SK-N-SH treated with all-trans-retinoic acid at 6 μM for 48 hours (cell line): ENCODE measurements around the gene UCHL1.

Experiments used
- ARNTL ChIP-seq: fragments of 450-650 bp; formaldehyde crosslinking; IDR thresholded peaks from 2 replicates; pipeline ENCODE4 v1.5.0; 2020; ENCODE audit warnings: low read depth, mild to moderate bottlenecking, moderate library complexity, borderline replicate concordance
- ESRRG ChIP-seq: fragments of 250-450 bp; sonication (Bioruptor Pico); IDR thresholded peaks from 2 replicates; pipeline ENCODE4 v1.6.1; 2021; ENCODE audit warnings: mild to moderate bottlenecking
- GLIS3 ChIP-seq: fragments of 250-450 bp; sonication (Bioruptor Pico); IDR thresholded peaks from 2 replicates; pipeline ENCODE4 v1.5.0; 2020; ENCODE audit warnings: mild to moderate bottlenecking, moderate library complexity
- ISL1 ChIP-seq: fragments of 250-450 bp; sonication (Bioruptor Pico); IDR thresholded peaks from 2 replicates; pipeline ENCODE4 v2.1.2; 2022; ENCODE audit warnings: mild to moderate bottlenecking, moderate library complexity
- PPARA ChIP-seq: fragments of 250-450 bp; sonication (Bioruptor Pico); IDR thresholded peaks from 2 replicates; pipeline ENCODE4 v1.5.0; 2020; ENCODE audit warnings: mild to moderate bottlenecking, borderline replicate concordance
- RARB ChIP-seq: fragments of 250-450 bp; sonication (Bioruptor Pico); IDR thresholded peaks from 2 replicates; pipeline ENCODE4 v1.8.0; 2021; ENCODE audit warnings: mild to moderate bottlenecking, moderate library complexity
- SNAI2 ChIP-seq: fragments of 250-450 bp; sonication (Bioruptor Pico); IDR thresholded peaks from 2 replicates; pipeline ENCODE4 v1.5.0; 2020; ENCODE audit warnings: mild to moderate bottlenecking, moderate library complexity
- TCF4 ChIP-seq: fragments of 250-450 bp; sonication (Bioruptor Pico); IDR thresholded peaks from 2 replicates; pipeline ENCODE4 v1.8.0; 2021; ENCODE audit warnings: mild to moderate bottlenecking, moderate library complexity, borderline replicate concordance
- ZC3H10 ChIP-seq: fragments of 250-450 bp; sonication (Bioruptor Pico); IDR thresholded peaks from 2 replicates; pipeline ENCODE4 v1.5.1; 2021; ENCODE audit warnings: mild to moderate bottlenecking, moderate library complexity
- ZFP3 ChIP-seq: fragments of 250-450 bp; sonication (Bioruptor Pico); IDR thresholded peaks from 2 replicates; pipeline ENCODE4 v1.5.0; 2020; ENCODE audit warnings: mild to moderate bottlenecking, moderate library complexity
- ZNF8 ChIP-seq: fragments of 450-650 bp; formaldehyde crosslinking; IDR thresholded peaks from 2 replicates; pipeline ENCODE4 v1.5.0; 2020; ENCODE audit warnings: mild to moderate bottlenecking, moderate library complexity
- TF ChIP-seq, protein P1 (sequence below): fragments of 250-450 bp; sonication (Bioruptor Pico); IDR thresholded peaks from 2 replicates; pipeline ENCODE4 v1.5.1; 2020; ENCODE audit warnings: low read depth, mild to moderate bottlenecking, moderate library complexity

DNA sequence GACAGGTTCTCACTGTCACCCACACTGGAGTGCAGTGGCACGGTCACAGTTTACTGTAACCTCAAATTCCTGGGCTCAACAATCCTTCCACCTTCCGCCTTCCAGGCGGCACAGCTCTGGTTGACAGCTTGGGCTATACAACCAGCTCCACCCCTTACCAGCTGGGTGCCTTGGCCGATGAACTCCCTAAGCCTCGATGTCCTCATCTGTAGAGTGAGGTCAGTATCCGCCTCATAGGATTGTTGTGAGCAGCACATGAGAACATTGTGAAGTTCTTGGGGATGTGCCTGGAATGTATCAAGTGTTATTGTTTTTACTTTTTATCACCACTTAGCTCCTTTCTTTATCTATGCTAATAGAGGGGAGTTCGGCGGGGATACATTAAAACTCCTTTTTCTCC, 23.3 kb downstream of the UCHL1 start:
- TF ChIP-seq ARNTL (CRISPR knock-in tag) = no peak
- no peak for TF ChIP-seq GLIS3 (CRISPR knock-in tag)
- TF ChIP-seq ZC3H10 (CRISPR knock-in tag) = no peak
- TF ChIP-seq PPARA (CRISPR knock-in tag) = no peak
- no peak for TF ChIP-seq ISL1 (CRISPR knock-in tag)
- no peak for TF ChIP-seq ZNF8 (CRISPR knock-in tag)
- TF ChIP-seq SNAI2 = no peak
- no peak for TF ChIP-seq ZFP3 (CRISPR knock-in tag)
- no peak for TF ChIP-seq ESRRG (CRISPR knock-in tag)
- TF ChIP-seq RARB (CRISPR knock-in tag) = no peak
- TF ChIP-seq, protein P1, sequence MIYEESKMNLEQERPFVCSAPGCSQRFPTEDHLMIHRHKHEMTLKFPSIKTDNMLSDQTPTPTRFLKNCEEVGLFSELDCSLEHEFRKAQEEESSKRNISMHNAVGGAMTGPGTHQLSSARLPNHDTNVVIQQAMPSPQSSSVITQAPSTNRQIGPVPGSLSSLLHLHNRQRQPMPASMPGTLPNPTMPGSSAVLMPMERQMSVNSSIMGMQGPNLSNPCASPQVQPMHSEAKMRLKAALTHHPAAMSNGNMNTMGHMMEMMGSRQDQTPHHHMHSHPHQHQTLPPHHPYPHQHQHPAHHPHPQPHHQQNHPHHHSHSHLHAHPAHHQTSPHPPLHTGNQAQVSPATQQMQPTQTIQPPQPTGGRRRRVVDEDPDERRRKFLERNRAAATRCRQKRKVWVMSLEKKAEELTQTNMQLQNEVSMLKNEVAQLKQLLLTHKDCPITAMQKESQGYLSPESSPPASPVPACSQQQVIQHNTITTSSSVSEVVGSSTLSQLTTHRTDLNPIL (CRISPR knock-in tag) = no peak
- TF ChIP-seq TCF4 (CRISPR knock-in tag) = no peak
